NCI-H2081 treated with DMSO at 0.1 percent for 48 hours (cell line): ENCODE measurements around the gene CPB1.
A peak's percentile ranks its signal among the peaks of the same experiment; 100 is the strongest.
"Not testable (repeated sequence)": the region's sequence is repeated elsewhere in the genome, so short reads cannot be mapped to it uniquely, and the experiment has no call there.

Experiments
- DNase-seq: peaks from one replicate; lab custom pipeline; 2025; lab: John Stamatoyannopoulos, UW

Gene CPB1

GRCh38 chr3:148827585-148827984, at the start of gene CPB1:
Gene CPB1 (plus strand): TSS chr3:148827811. CDS start chr3:148827824, 13 bp downstream.
- no peak for DNase-seq

- no peak for DNase-seq
Observed at GRCh38 chr3:148778926-148779325, 48.7 kb upstream of the CPB1 start.

GRCh38 chr3:148785026-148785425, 42.6 kb upstream of the CPB1 start:
- not testable (repeated sequence) for DNase-seq

GRCh38 chr3:148786159-148786558, 41.5 kb upstream of the CPB1 start:
- DNase-seq: not testable (repeated sequence)

- DNase-seq: no peak
Observed at GRCh38 chr3:148789146-148789545, 38.5 kb upstream of the CPB1 start.

GRCh38 chr3:148789906-148790305, 37.7 kb upstream of the CPB1 start:
- no peak for DNase-seq

- no peak for DNase-seq
Observed at GRCh38 chr3:148790370-148790769, 37.2 kb upstream of the CPB1 start.

GRCh38 chr3:148790851-148791735, 36.5 kb upstream of the CPB1 start:
- no peak for DNase-seq

GRCh38 chr3:148791920-148792319, 35.7 kb upstream of the CPB1 start:
- DNase-seq: no peak

GRCh38 chr3:148792516-148792915, 35.1 kb upstream of the CPB1 start:
- no peak for DNase-seq

GRCh38 chr3:148796799-148797198, 30.8 kb upstream of the CPB1 start:
- no peak for DNase-seq

GRCh38 chr3:148797795-148798194, 29.8 kb upstream of the CPB1 start:
- DNase-seq: peak; percentile 63

- no peak for DNase-seq
Observed at GRCh38 chr3:148800414-148800813, 27.2 kb upstream of the CPB1 start.

GRCh38 chr3:148809835-148810234, 17.8 kb upstream of the CPB1 start:
- no peak for DNase-seq

- no peak for DNase-seq
Observed at GRCh38 chr3:148815316-148816110, 12.1 kb upstream of the CPB1 start.

GRCh38 chr3:148816427-148816826, 11.2 kb upstream of the CPB1 start:
- DNase-seq: no peak

GRCh38 chr3:148816981-148817525, 10.6 kb upstream of the CPB1 start:
- DNase-seq: peak; percentile 41

- no peak for DNase-seq
Observed at GRCh38 chr3:148820361-148821245, 7.0 kb upstream of the CPB1 start.

GRCh38 chr3:148823026-148823425, 4.6 kb upstream of the CPB1 start:
- DNase-seq: no peak

- DNase-seq: no peak
Observed at GRCh38 chr3:148825476-148825875, 2.1 kb upstream of the CPB1 start.

- no peak for DNase-seq
Observed at GRCh38 chr3:148828136-148828690, 602 bp downstream of the CPB1 start.
